Activated T-helper 2 cell treated with anti-CD3 and anti-CD28 coated beads, Interferon-gamma antibody, Interleukin-2, Interleukin-4, amounts not matched to agents 10 μg/mL and 5 μg/mL and 100 μg/mL, durations not matched to agents 14 hours and 24 hours and 36 hours (primary cell): ENCODE results near the gene TSSK6. TPM values are rescaled to one million over a fixed set of nuclear protein-coding genes. Genes with fewer than 3 reads are reported as not detected.

Source experiments
- DNase-seq: peaks from one replicate; pipeline ENCODE4 v3.0.0; 2021; ENCODE audit warnings: low spot score
- H3K27ac Mint-ChIP-seq: one replicate; pipeline ENCODE4 v1.8.0; 2021; ENCODE audit warnings: mixed read lengths
- H3K27me3 Mint-ChIP-seq: one replicate; pipeline ENCODE4 v1.8.0; 2021; ENCODE audit warnings: low read depth, mixed read lengths
- H3K36me3 Mint-ChIP-seq: one replicate; pipeline ENCODE4 v1.8.0; 2021; ENCODE audit warnings: low read depth, mixed read lengths
- H3K4me1 Mint-ChIP-seq: one replicate; pipeline ENCODE4 v1.8.0; 2021; ENCODE audit warnings: low read depth, mixed read lengths
- H3K4me3 Mint-ChIP-seq: one replicate; pipeline ENCODE4 v1.8.0; 2021; ENCODE audit warnings: low read depth, mild to moderate bottlenecking, moderate library complexity, mixed read lengths
- H3K9me3 Mint-ChIP-seq: one replicate; pipeline ENCODE4 v1.8.0; 2021; ENCODE audit warnings: mixed read lengths
- intact Hi-C: fragments of 100-400 bp; cut with micrococcal nuclease; formaldehyde crosslinking; loops from one replicate; pipeline ENCODE4 v1.15.1; 2023
- total RNA-seq: library from RNA; stranded (reverse); gene quantifications from 2 replicates; pipeline ENCODE4 v1.2.3, GENCODE V29; 2022

Gene TSSK6
- total RNA-seq, 1 donor from 2014 or later, result 2.9 TPM

DNA sequence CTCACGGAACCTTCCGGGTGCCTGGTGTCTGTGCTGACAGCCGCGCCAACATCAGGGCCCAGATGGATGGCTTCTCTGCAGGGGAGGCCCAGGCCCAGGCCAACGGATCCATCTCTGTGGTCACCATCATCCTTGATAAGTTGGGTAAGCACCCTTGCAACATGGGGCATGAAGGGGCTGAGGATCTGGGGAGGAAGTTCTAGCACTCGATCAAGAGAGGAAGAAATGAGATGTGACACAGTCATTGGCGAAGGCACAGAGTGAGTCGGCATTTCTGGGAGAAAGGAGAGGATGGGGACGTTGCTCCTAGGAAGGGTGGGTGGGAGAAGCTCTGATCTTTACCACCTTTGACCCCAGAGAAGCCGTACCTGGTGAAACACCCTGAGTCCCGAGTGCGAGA is 27.2 kb upstream of the TSSK6 start:
- no peaks in the 10 kb centered on the region for H3K9me3 Mint-ChIP-seq
- H3K27ac Mint-ChIP-seq, result no peak overlapping the region
- intact Hi-C loops, result no loop called here
- peaks cover 15% of the 10 kb centered on the region for H3K27me3 Mint-ChIP-seq
- H3K4me3 Mint-ChIP-seq, result no peak overlapping the region
- DNase-seq, result no peak
- peaks cover 4% of the 10 kb centered on the region for H3K36me3 Mint-ChIP-seq
- H3K4me1 Mint-ChIP-seq, result peaks cover 13% of the 10 kb centered on the region

- intact Hi-C loops, result no loop called here
- Mint-ChIP-seq H3K27me3 (peaks cover 19% of the 10 kb centered on the region), H3K4me3 (no peak overlapping the region), H3K9me3 (no peaks in the 10 kb centered on the region), H3K27ac (no peak overlapping the region), H3K36me3 (peaks cover 6% of the 10 kb centered on the region), H3K4me1 (peaks cover 13% of the 10 kb centered on the region)
- no peak for DNase-seq
Measured at GRCh38 chr19:19541616-19542015, 26.3 kb upstream of the TSSK6 start.

DNA sequence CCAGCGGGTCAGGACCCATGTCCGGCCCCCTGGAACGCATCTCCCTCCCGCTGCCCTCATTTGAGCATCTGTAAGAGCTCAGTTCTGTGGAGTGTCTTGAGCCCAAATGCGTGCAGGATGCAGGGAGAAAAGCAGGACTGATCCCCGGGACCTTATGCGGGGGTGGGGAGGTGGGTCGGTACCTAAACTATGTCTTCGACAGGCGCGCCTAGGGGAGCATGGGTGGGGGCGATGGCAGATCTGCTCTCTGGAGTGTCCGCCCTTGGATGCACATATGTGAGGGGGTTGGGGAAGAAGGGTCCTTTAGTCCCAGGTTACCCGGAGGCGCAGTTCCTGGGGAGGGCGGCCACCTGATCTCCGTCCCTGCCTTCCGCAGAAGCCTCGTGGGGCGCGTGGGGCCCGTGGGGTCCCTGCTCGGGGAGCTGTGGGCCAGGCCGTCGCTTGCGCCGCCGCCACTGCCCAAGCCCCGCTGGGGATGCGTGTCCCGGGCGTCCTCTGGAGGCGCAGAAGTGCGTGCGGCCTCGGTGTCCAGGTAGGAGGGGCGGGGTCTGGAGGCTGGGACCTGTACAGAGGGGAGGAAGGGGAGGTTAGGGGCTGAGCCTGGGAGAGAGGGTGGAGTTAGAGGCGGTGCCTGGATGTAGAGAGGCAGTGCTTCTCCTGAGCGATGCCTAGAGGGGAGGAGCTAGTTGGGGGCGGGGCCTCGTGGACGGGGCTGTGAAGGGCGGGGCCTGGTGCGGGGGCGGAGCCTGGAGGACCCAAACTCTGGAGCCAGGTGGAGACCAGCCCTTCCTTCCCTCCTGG is 25.6 kb upstream of the TSSK6 start:
- Mint-ChIP-seq H3K27me3 (peaks cover 21% of the 10 kb centered on the region), H3K4me3 (peak overlapping the region; percentile 51), H3K36me3 (peaks cover 6% of the 10 kb centered on the region), H3K27ac (no peak overlapping the region), H3K4me1 (peaks cover 13% of the 10 kb centered on the region), H3K9me3 (no peaks in the 10 kb centered on the region)
- intact Hi-C loops, result no loop called here
- DNase-seq, result peak; percentile 64

- DNase-seq, result peak; percentile 46
- H3K27me3 Mint-ChIP-seq, result peaks cover 21% of the 10 kb centered on the region
- intact Hi-C loops, result no loop called here
- no peak overlapping the region for H3K27ac Mint-ChIP-seq
- H3K4me1 Mint-ChIP-seq, result peaks cover 13% of the 10 kb centered on the region
- H3K4me3 Mint-ChIP-seq, result peak overlapping the region; percentile 51
- peaks cover 6% of the 10 kb centered on the region for H3K36me3 Mint-ChIP-seq
- H3K9me3 Mint-ChIP-seq, result no peaks in the 10 kb centered on the region
Measured at GRCh38 chr19:19540064-19540714, 24.8 kb upstream of the TSSK6 start.

DNA sequence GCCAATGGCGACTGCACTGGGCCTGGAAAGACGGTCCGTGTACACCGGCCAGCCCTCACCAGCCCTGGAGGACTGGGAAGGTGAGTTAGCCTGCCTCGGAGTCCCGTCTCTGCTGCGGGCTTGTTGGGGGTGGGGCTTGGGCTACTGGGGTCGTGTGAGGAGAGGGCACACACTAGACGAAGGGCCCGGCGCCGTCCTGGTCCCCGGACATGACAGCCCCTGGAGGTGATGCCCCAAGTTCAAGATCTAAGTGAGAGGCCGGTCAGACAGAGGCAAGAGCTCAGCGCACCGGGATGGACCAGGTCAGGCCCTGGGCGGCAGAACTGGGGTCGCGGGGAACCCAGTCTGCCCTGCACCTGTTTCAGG is 24.3 kb upstream of the TSSK6 start:
- no peaks in the 10 kb centered on the region for H3K9me3 Mint-ChIP-seq
- no peak overlapping the region for H3K4me3 Mint-ChIP-seq
- no peak for DNase-seq
- H3K4me1 Mint-ChIP-seq, result peaks cover 13% of the 10 kb centered on the region
- no peak overlapping the region for H3K27ac Mint-ChIP-seq
- intact Hi-C loops, result no loop called here
- H3K36me3 Mint-ChIP-seq, result peaks cover 6% of the 10 kb centered on the region
- peaks cover 21% of the 10 kb centered on the region for H3K27me3 Mint-ChIP-seq

DNA sequence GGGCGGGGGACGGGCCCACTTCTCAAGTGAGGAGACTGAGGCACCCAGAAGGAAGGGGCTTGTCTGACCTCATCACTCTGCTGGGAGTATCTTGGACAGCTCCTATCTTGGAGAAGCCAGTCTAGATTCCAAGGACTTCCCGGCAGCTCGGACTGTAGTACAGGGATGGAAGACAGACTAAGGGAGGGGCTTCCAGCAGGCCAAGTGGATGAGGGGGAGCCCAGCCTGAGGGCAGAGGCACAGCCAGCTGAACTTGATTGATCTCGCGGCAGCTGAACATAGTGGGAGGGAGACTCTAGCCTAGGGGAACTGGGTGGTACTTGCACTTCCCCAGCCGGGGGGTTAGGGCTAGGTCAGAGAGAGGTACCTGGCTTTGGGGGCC is 23.4 kb upstream of the TSSK6 start:
- Mint-ChIP-seq H3K4me3 (peak overlapping the region; percentile 7), H3K27me3 (peaks cover 21% of the 10 kb centered on the region), H3K27ac (no peak overlapping the region), H3K4me1 (peaks cover 13% of the 10 kb centered on the region), H3K36me3 (peaks cover 6% of the 10 kb centered on the region), H3K9me3 (no peaks in the 10 kb centered on the region)
- intact Hi-C loops, result no loop called here
- DNase-seq, result no peak

DNA sequence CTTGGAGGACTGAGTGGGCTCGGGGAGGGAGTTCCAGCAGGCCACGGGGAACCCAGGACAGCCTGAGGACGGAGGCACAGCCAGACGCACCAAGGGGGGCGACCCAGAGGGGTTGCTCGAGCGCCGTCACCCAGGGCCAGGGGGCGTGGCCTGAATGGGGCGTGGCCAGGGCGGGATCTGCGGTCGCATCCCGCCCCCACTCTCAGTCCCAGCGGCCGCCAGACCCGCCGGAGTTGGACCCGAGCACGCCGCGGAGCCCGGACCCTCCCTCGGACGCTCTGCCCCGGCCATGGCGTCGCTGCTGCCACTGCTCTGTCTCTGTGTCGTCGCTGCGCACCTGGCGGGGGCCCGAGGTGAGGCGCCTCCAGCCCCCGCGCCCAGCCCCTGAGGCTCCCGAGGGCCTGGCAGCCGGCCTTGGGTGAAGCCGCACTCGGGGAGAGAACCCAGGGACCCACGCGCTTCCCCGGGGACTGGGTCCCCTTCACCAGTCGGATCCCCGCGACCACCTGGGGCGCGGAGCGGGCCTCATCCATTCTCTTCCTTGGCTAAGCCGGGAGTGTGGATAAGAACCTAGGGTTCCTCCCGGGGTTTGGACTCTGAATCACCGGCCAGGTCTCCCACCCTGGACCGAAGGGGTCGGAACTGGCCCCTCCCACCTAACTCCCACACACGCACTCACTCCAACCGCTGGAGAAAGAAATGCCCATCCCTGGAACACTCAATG is 22.9 kb upstream of the TSSK6 start, which contains the start of gene CILP2:
TSS of gene CILP2 (plus strand) at position 205 of the 724 bp plus-strand sequence. CDS start at position 290, 85 bp downstream.
- Mint-ChIP-seq H3K27ac (no peak within 1 kb of the TSS), H3K27me3 (peaks cover 21% of the 10 kb centered on the region), H3K4me1 (peaks cover 13% of the 10 kb centered on the region), H3K9me3 (no peaks in the 10 kb centered on the region), H3K4me3 (peak within 1 kb of the TSS; percentile 7), H3K36me3 (peaks cover 6% of the 10 kb centered on the region)
- intact Hi-C loops, result no loop called here
- no peak for DNase-seq

DNA sequence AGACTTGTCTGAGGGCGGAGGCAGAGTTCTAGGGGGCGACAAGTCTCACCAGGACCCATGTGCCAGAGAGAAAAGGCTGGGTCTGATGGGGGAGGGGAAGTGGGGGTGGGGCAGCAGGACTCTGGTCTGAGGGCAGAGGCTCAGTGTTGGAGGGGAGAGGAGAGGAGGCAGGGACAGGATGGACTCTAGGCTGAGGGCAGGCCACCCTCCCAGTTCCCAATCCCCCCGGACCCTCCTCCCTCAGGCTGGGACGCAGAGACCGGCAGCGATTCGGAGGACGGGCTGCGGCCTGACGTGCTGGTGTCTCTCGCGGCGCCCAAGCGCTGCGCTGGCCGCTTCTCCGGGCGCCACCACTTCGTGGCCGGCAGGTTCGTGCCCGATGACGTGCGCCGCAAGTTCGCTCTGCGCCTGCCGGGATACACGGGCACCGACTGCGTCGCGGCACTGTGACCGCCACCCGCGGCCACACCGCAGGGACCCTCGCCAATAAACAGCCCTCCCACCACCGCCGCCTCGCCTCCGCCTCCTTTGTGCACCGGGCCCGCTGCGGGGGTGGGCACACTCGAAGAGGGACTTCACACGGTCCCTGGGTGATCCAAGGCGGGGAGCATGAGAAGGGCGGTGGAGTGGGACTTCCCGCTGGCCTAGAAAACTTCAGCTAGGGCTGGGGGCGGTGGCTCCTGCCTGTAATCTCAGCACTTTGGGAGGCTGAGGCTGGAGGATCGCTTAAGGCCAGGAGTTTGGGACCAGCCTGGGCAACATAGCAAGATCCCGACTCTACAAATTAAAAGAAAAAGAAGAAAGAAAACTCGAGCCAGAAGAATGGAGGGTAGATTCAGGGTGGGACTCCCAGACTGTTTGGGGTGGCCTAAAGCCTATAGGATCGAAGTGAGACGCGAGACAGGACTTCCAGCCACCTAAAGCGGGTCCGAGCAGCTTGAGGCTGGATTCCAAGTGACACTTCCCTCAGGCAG is 22.0 kb upstream of the TSSK6 start:
- intact Hi-C loops, result no loop called here
- H3K27ac Mint-ChIP-seq, result no peak overlapping the region
- no peaks in the 10 kb centered on the region for H3K9me3 Mint-ChIP-seq
- peaks cover 6% of the 10 kb centered on the region for H3K36me3 Mint-ChIP-seq
- H3K27me3 Mint-ChIP-seq, result peaks cover 21% of the 10 kb centered on the region
- no peak for DNase-seq
- H3K4me3 Mint-ChIP-seq, result no peak overlapping the region
- peaks cover 13% of the 10 kb centered on the region for H3K4me1 Mint-ChIP-seq

DNA sequence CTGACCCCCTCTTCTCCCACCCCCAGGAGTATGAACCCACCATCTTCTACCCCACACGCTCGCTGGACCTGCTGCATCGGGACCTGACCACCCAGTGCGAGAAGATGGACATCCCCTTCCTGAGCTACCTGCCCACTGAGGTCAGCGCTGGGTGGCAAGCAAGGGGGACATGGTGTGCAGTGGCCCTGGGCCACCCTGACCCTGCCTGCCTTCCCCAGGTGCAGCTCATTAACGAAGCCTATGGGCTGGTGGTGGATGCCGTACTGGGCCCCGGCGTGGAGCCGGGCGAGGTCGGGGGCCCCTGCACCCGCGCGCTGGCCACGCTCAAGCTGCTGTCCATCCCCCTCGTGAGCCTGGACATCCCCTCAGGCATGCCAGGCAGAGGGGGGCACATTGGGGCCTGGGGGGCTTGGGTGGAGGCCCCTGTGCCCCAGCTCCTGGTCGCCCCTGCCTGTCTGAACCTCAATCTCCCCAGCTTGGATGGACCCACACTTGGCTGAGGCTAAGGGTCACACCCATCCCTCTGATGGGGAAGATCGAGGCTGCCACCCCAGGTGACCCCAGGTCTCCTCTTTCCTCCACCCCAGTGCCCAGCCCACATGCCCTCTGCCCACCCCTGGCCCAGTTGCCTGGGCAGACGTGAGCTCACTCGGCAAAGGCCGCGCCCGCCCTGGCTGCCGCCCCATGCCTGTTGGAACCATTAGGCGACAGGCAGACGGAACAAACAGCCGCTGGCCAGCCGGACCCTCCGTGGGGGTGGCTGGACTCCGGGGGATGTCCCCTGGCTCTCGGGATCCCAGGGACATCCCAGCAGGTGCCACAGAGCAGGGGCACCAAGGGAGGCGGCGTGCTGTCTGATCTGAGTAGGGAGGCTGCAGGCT is 20.2 kb upstream of the TSSK6 start:
- no peak for DNase-seq
- Mint-ChIP-seq H3K36me3 (peaks cover 10% of the 10 kb centered on the region), H3K27me3 (peaks cover 21% of the 10 kb centered on the region), H3K4me1 (peaks cover 12% of the 10 kb centered on the region), H3K27ac (no peak overlapping the region), H3K9me3 (no peaks in the 10 kb centered on the region), H3K4me3 (no peak overlapping the region)
- intact Hi-C loops, result no loop called here

DNA sequence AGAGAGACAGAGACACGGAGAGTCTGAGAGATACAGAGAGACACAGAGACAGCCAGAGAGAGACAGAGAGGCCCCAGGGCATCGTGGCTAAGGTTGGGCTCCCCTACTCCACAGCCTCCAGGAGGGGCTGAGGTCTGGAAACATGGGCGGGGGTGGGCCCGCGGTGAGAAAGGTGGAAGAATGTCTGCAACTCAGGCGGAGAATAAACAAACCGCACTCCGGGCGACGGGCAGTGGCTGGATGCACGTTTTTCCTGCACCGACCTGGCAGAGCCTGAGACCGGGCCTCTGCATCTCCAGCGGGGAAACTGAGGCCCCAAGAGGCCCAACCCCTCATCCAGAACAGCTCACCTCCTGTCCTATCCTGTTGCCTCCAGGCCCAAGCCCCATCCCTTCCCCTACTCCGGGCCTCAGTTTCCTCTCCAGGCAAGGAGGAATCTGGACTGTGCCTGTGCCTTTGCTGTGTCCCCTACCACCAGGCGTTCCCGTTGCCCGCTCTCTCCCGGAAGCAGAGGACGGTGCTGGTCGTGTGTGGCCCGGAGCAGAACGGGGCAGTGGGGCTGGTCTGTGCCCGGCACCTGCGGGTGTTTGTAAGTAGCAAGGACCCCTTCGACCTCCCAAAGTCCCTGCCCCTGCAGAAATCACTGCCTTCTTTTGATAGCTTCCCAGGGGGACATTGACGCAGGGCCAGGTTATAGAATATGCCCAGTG is 19.4 kb upstream of the TSSK6 start:
- intact Hi-C loops, result no loop called here

GRCh38 chr19:19533841-19534240 is 18.5 kb upstream of the TSSK6 start:
- Mint-ChIP-seq H3K4me3 (no peak overlapping the region), H3K36me3 (peaks cover 10% of the 10 kb centered on the region), H3K4me1 (peaks cover 9% of the 10 kb centered on the region), H3K9me3 (no peaks in the 10 kb centered on the region), H3K27me3 (peaks cover 16% of the 10 kb centered on the region), H3K27ac (no peak overlapping the region)
- DNase-seq, result no peak
- intact Hi-C loops, result no loop called here

More for the DNA sequence above, 19.4 kb upstream of the TSSK6 start:
- peaks cover 10% of the 10 kb centered on the region for H3K36me3 Mint-ChIP-seq
- no peak overlapping the region for H3K4me3 Mint-ChIP-seq
- no peak for DNase-seq
- H3K27me3 Mint-ChIP-seq, result peaks cover 21% of the 10 kb centered on the region
- H3K9me3 Mint-ChIP-seq, result no peaks in the 10 kb centered on the region
- no peak overlapping the region for H3K27ac Mint-ChIP-seq
- H3K4me1 Mint-ChIP-seq, result peaks cover 11% of the 10 kb centered on the region
